ENCODE data around the gene FNDC3B. TPM values are rescaled to one million over a fixed set of nuclear protein-coding genes. Genes with fewer than 3 reads are reported as not detected.

The FNDC3B gene
- total RNA-seq, 1 donor from 2014 or later: 66.9 TPM

- no peak for DNase-seq (ENCODE audit: low read depth)
Observed at GRCh38 chr3:172324611-172325203, 285.3 kb downstream of the FNDC3B start.

GRCh38 chr3:172325461-172325860 is 286.1 kb downstream of the FNDC3B start:
- no peak for DNase-seq (ENCODE audit: low read depth)

GRCh38 chr3:172326993-172327392 is 287.6 kb downstream of the FNDC3B start:
- no peak for DNase-seq (ENCODE audit: low read depth)

GRCh38 chr3:172328282-172328681 is 288.9 kb downstream of the FNDC3B start:
- no peak for DNase-seq (ENCODE audit: low read depth)

- no peak for DNase-seq (ENCODE audit: low read depth)
Observed at GRCh38 chr3:172329070-172329469, 289.7 kb downstream of the FNDC3B start.

- DNase-seq (ENCODE audit: low read depth): no peak
Observed at GRCh38 chr3:172330413-172330812, 291.0 kb downstream of the FNDC3B start.

- DNase-seq (ENCODE audit: low read depth): peak; percentile 69
Observed at GRCh38 chr3:172332256-172333041, 293.1 kb downstream of the FNDC3B start.

- DNase-seq (ENCODE audit: low read depth): no peak
Observed at GRCh38 chr3:172333042-172333377, 293.6 kb downstream of the FNDC3B start.

GRCh38 chr3:172333692-172334457 is 294.5 kb downstream of the FNDC3B start:
- DNase-seq (ENCODE audit: low read depth): no peak

- DNase-seq (ENCODE audit: low read depth): no peak
Observed at GRCh38 chr3:172334671-172335207, 295.4 kb downstream of the FNDC3B start.

- DNase-seq (ENCODE audit: low read depth): no peak
Observed at GRCh38 chr3:172339892-172340291, 300.5 kb downstream of the FNDC3B start.

- no peak for DNase-seq (ENCODE audit: low read depth)
Observed at GRCh38 chr3:172340583-172340982, 301.2 kb downstream of the FNDC3B start.

- peak; percentile 67 for DNase-seq (ENCODE audit: low read depth)
Observed at GRCh38 chr3:172341482-172342059, 302.2 kb downstream of the FNDC3B start.

GRCh38 chr3:172342097-172342659 is 302.8 kb downstream of the FNDC3B start:
- DNase-seq (ENCODE audit: low read depth): no peak

- no peak for DNase-seq (ENCODE audit: low read depth)
Observed at GRCh38 chr3:172343117-172343516, 303.7 kb downstream of the FNDC3B start.

- DNase-seq (ENCODE audit: low read depth): no peak
Observed at GRCh38 chr3:172343979-172344378, 304.6 kb downstream of the FNDC3B start.

- no peak for DNase-seq (ENCODE audit: low read depth)
Observed at GRCh38 chr3:172346161-172346560, 306.8 kb downstream of the FNDC3B start.

GRCh38 chr3:172347895-172348679 is 308.7 kb downstream of the FNDC3B start:
- no peak for DNase-seq (ENCODE audit: low read depth)

- no peak for DNase-seq (ENCODE audit: low read depth)
Observed at GRCh38 chr3:172351895-172352466, 312.6 kb downstream of the FNDC3B start.

GRCh38 chr3:172352786-172353185 is 313.4 kb downstream of the FNDC3B start:
- DNase-seq (ENCODE audit: low read depth): no peak

All from myocyte (in vitro differentiated cells).